ENCODE data around the gene MARCHF9.

- TF ChIP-seq EZH2phosphoT487 (IDR thresholded peaks at IDR 0.05; ENCODE audit: insufficient read depth, low read depth) = no peak
- no peak for TF ChIP-seq EZH2 (IDR thresholded peaks at IDR 0.05; ENCODE audit: insufficient read depth, poor library complexity, severe bottlenecking)
Measured at GRCh38 chr12:57746025-57746424, 8.9 kb upstream of the MARCHF9 start.
